GM12891 (cell line): ENCODE measurements around the gene DNAJC18.

ENCODE experiments used
- PAX5 ChIP-seq: IDR thresholded peaks from 2 replicates; pipeline ENCODE4 v1.6.1; 2011; ENCODE audit warnings: low read length, moderate library complexity, mild to moderate bottlenecking; ENCODE audit not compliant: insufficient read depth, severe bottlenecking
- POLR2A ChIP-seq: IDR thresholded peaks from 2 replicates; pipeline ENCODE4 v1.6.1; 2011; ENCODE audit warnings: low read depth, low read length, control low read depth
- POLR2AphosphoS5 ChIP-seq: IDR thresholded peaks from 2 replicates; pipeline ENCODE4 v1.6.1; 2011; ENCODE audit warnings: low read depth, low read length, control low read depth
- SPI1 ChIP-seq: IDR thresholded peaks from 2 replicates; pipeline ENCODE4 v1.6.1; 2011; ENCODE audit warnings: low read depth, low read length, control low read depth
- TAF1 ChIP-seq: IDR thresholded peaks from 2 replicates; pipeline ENCODE4 v1.6.1; 2011; ENCODE audit warnings: low read depth, low read length, control low read depth

- TF ChIP-seq POLR2A (no peak), TAF1 (no peak), POLR2AphosphoS5 (no peak), PAX5 (no peak), SPI1 (no peak)
Observed at GRCh38 chr5:139378101-139378825, 61.1 kb downstream of the DNAJC18 start.
